BJ (cell line): Measurements from ENCODE around the gene TEX2. TPM values are rescaled to one million over a fixed set of nuclear protein-coding genes. Genes with fewer than 3 reads are reported as not detected.
"Not testable (repeated sequence)": the region's sequence is repeated elsewhere in the genome, so short reads cannot be mapped to it uniquely, and the experiment has no call there.

Experiments
- CTCF ChIA-PET: fragments of 350-600 bp; formaldehyde crosslinking; extraction: SDS; loops from one replicate; lab custom pipeline; 2021; ENCODE audit warnings: antibody characterized with exemption, inconsistent platforms; lab: Yijun Ruan, JAX
- POLR2A ChIA-PET: fragments of 300-600 bp; sonication (Branson Sonifier 250); formaldehyde crosslinking; extraction: SDS; loops from one replicate; lab custom pipeline; 2021; ENCODE audit warnings: antibody characterized with exemption; lab: Charles Lee
- DNase-seq: peaks from one replicate; pipeline ENCODE4 v3.0.0-alpha.2; 2011; ENCODE audit warnings: low read depth
- H3K27me3 ChIP-seq: 2 replicates; pipeline ENCODE4 v1.6.0; 2011; ENCODE audit warnings: low read length; ENCODE audit not compliant: control insufficient read depth, insufficient read depth
- H3K36me3 ChIP-seq: 2 replicates; pipeline ENCODE4 v1.5.1; 2011; ENCODE audit warnings: low read length; ENCODE audit not compliant: control insufficient read depth, insufficient read depth
- H3K4me3 ChIP-seq: 2 replicates; pipeline ENCODE4 v1.5.1; 2011; ENCODE audit warnings: low read depth, mild to moderate bottlenecking, control low read depth, low read length
- CTCF ChIP-seq: IDR thresholded peaks from 2 replicates; pipeline ENCODE4 v1.5.1; 2011; ENCODE audit warnings: low read depth, mild to moderate bottlenecking, control low read depth, inconsistent platforms, low read length, moderate library complexity; ENCODE audit not compliant: insufficient read depth
- polyA plus RNA-seq: library from polyadenylated mRNA; depleted of rRNA; stranded (reverse); fragments of >200 nt; gene quantifications from 2 replicates; pipeline ENCODE4 v1.2.3, GENCODE V29; 2011

TEX2 gene
- polyA plus RNA-seq, 1 experiment, result 35.0 TPM

- CTCF ChIA-PET, result no interaction called here
- no peak for DNase-seq
- Histone ChIP-seq H3K4me3 (no peak overlapping the region), H3K36me3 (peaks cover 5% of the 10 kb centered on the region), H3K27me3 (no peaks in the 10 kb centered on the region)
- POLR2A ChIA-PET, result no interaction called here
- TF ChIP-seq CTCF, result no peak
Observed at GRCh38 chr17:64188088-64188487, 75.0 kb downstream of the TEX2 start.

GRCh38 chr17:64187093-64187895, 75.8 kb downstream of the TEX2 start:
- ChIA-PET POLR2A (no interaction called here), CTCF (no interaction called here)
- Histone ChIP-seq H3K27me3 (no peaks in the 10 kb centered on the region), H3K4me3 (no peak overlapping the region), H3K36me3 (0 out of 2 replicates have a peak, but pooled peaks cover 1% of the 10 kb centered on the region)
- TF ChIP-seq CTCF, result no peak
- DNase-seq, result no peak

- H3K36me3 ChIP-seq, result no peaks in the 10 kb centered on the region
- no peak for TF ChIP-seq CTCF
- CTCF ChIA-PET, result interaction anchor here (0.7 to 1.2 kb wide), 2 partner anchors 8 to 16 kb away, joined by 3 read pairs; no protein-coding TSS in a partner anchor
- POLR2A ChIA-PET, result no interaction called here
- no peak for DNase-seq
- no peak overlapping the region for H3K4me3 ChIP-seq
- no peaks in the 10 kb centered on the region for H3K27me3 ChIP-seq
Observed at GRCh38 chr17:64186171-64187092, 76.6 kb downstream of the TEX2 start.

GRCh38 chr17:64185557-64185956, 77.5 kb downstream of the TEX2 start:
- H3K27me3 ChIP-seq, DNase-seq, POLR2A ChIA-PET, H3K36me3 ChIP-seq, H3K4me3 ChIP-seq: not testable (repeated sequence)
- CTCF ChIA-PET, result interaction anchor here (0.7 to 1.2 kb wide), 2 partner anchors 9 to 17 kb away, joined by 3 read pairs; no protein-coding TSS in a partner anchor

- DNase-seq, result no peak
- TF ChIP-seq CTCF, result no peak
- ChIA-PET CTCF (no interaction called here), POLR2A (no interaction called here)
- H3K36me3 ChIP-seq, result no peaks in the 10 kb centered on the region
- H3K27me3 ChIP-seq, result no peaks in the 10 kb centered on the region
- no peak overlapping the region for H3K4me3 ChIP-seq
Observed at GRCh38 chr17:64185101-64185500, 78.0 kb downstream of the TEX2 start.
